GM23338 (cell line): ENCODE measurements around the gene ADSS1. TPM values are rescaled to one million over a fixed set of nuclear protein-coding genes. Genes with fewer than 3 reads are reported as not detected.

ENCODE experiments used
- ATAC-seq: fragments of 200-7000 bp; cut with Tn5 transposase; 3 replicates; pipeline ENCODE4 v1.9.1; 2020
- DNase-seq: peaks from one replicate; pipeline ENCODE4 v3.0.0-alpha.2; 2015; ENCODE audit warnings: low spot score
- H2AFZ ChIP-seq: fragments of 200-600 bp; sonication (generic); 2 replicates; pipeline ENCODE4 v1.8.0; 2016; ENCODE audit warnings: antibody characterized with exemption, mild to moderate bottlenecking, moderate library complexity
- H3F3A ChIP-seq: fragments of 200-600 bp; sonication (generic); replicated peaks from 2 replicates; pipeline ENCODE4 v1.8.0; 2017; ENCODE audit warnings: antibody characterized with exemption, mixed run types, low read depth
- H3K27ac ChIP-seq: fragments of 200-600 bp; sonication (generic); 2 replicates; pipeline ENCODE4 v1.6.1; 2016; ENCODE audit warnings: low read depth
- H3K27me3 ChIP-seq: fragments of 200-600 bp; sonication (generic); 2 replicates; pipeline ENCODE4 v1.8.0; 2016; ENCODE audit warnings: mild to moderate bottlenecking, mixed run types, moderate library complexity; ENCODE audit not compliant: insufficient read depth
- H3K36me3 ChIP-seq: fragments of 200-600 bp; sonication (generic); 2 replicates; pipeline ENCODE4 v1.8.0; 2016; ENCODE audit warnings: mild to moderate bottlenecking; ENCODE audit not compliant: insufficient read depth
- H3K4me1 ChIP-seq: fragments of 200-600 bp; sonication (generic); 2 replicates; pipeline ENCODE4 v1.8.0; 2016; ENCODE audit warnings: mild to moderate bottlenecking, moderate library complexity; ENCODE audit not compliant: insufficient read depth
- H3K4me2 ChIP-seq: fragments of 200-600 bp; sonication (generic); 2 replicates; pipeline ENCODE4 v1.7.1; 2017; ENCODE audit warnings: mixed run types
- H3K4me3 ChIP-seq: fragments of 200-600 bp; sonication (generic); 2 replicates; pipeline ENCODE4 v1.6.1; 2016; ENCODE audit warnings: mixed run types
- H3K79me2 ChIP-seq: fragments of 200-600 bp; sonication (generic); replicated peaks from 2 replicates; pipeline ENCODE4 v1.8.0; 2017; ENCODE audit warnings: mild to moderate bottlenecking; ENCODE audit not compliant: insufficient read depth
- H3K9me2 ChIP-seq: fragments of 200-600 bp; sonication (generic); 2 replicates; pipeline ENCODE4 v1.8.0; 2017; ENCODE audit not compliant: insufficient read depth
- H4K20me1 ChIP-seq: fragments of 200-600 bp; sonication (generic); replicated peaks from 2 replicates; pipeline ENCODE4 v1.8.0; 2017; ENCODE audit warnings: mild to moderate bottlenecking; ENCODE audit not compliant: insufficient read depth
- H3K27ac Mint-ChIP-seq: 2 replicates; pipeline ENCODE4 v1.8.0; 2020; ENCODE audit warnings: inconsistent platforms, mild to moderate bottlenecking, moderate library complexity, mixed read lengths
- H3K27me3 Mint-ChIP-seq: 3 replicates; pipeline ENCODE4 v1.8.0; 2022; ENCODE audit warnings: low read depth, mild to moderate bottlenecking, moderate library complexity, mixed read lengths, inconsistent platforms; ENCODE audit not compliant: insufficient read depth, poor library complexity
- H3K36me3 Mint-ChIP-seq: 3 replicates; pipeline ENCODE4 v1.8.0; 2021; ENCODE audit warnings: low read depth, mild to moderate bottlenecking, inconsistent platforms, moderate library complexity, mixed read lengths
- H3K4me1 Mint-ChIP-seq: 3 replicates; pipeline ENCODE4 v1.8.0; 2020; ENCODE audit warnings: mild to moderate bottlenecking, inconsistent platforms, mixed read lengths
- H3K4me3 Mint-ChIP-seq: 3 replicates; pipeline ENCODE4 v1.8.0; 2021; ENCODE audit warnings: moderate library complexity, mild to moderate bottlenecking, inconsistent platforms, mixed read lengths
- H3K9me3 Mint-ChIP-seq: 3 replicates; pipeline ENCODE4 v1.8.0; 2020; ENCODE audit warnings: moderate library complexity, mild to moderate bottlenecking, inconsistent platforms, mixed read lengths
- CREB1 ChIP-seq: fragments of 250-450 bp; sonication (Bioruptor Pico); IDR thresholded peaks from 2 replicates; pipeline ENCODE4 v1.5.0; 2020; ENCODE audit warnings: low read depth, mild to moderate bottlenecking, moderate library complexity
- ETS1 ChIP-seq: IDR thresholded peaks from 2 replicates; pipeline ENCODE4 v1.6.1; 2016; ENCODE audit warnings: antibody characterized with exemption
- EZH2 ChIP-seq: fragments of 200-600 bp; sonication (generic); IDR thresholded peaks from one replicate; pipeline ENCODE4 v1.8.0; 2017; ENCODE audit warnings: antibody characterized with exemption, mild to moderate bottlenecking, low read depth; ENCODE audit not compliant: unreplicated experiment
- EZH2phosphoT487 ChIP-seq: fragments of 200-600 bp; sonication (generic); IDR thresholded peaks from one replicate; pipeline ENCODE4 v1.8.1; 2018; ENCODE audit warnings: antibody characterized with exemption; ENCODE audit not compliant: unreplicated experiment
- JUNB ChIP-seq: IDR thresholded peaks from one replicate; pipeline ENCODE4 v1.6.1; 2016; ENCODE audit warnings: antibody characterized with exemption; ENCODE audit not compliant: unreplicated experiment
- NANOG ChIP-seq: IDR thresholded peaks from 2 replicates; pipeline ENCODE4 v1.6.1; 2016; ENCODE audit warnings: antibody characterized with exemption, borderline replicate concordance
- POLR2AphosphoS5 ChIP-seq: IDR thresholded peaks from 2 replicates; pipeline ENCODE4 v1.6.1; 2016; ENCODE audit warnings: antibody characterized with exemption, low read depth
- STAT1 ChIP-seq: IDR thresholded peaks from one replicate; pipeline ENCODE4 v1.6.1; 2016; ENCODE audit warnings: antibody characterized with exemption; ENCODE audit not compliant: unreplicated experiment
- ZNF114 ChIP-seq: fragments of 250-450 bp; sonication (Bioruptor Pico); IDR thresholded peaks from 2 replicates; pipeline ENCODE4 v1.5.0; 2020; ENCODE audit warnings: mild to moderate bottlenecking, moderate library complexity
- ZNF331 ChIP-seq: fragments of 250-450 bp; sonication (Bioruptor Pico); IDR thresholded peaks from 2 replicates; pipeline ENCODE4 v1.5.0; 2020; ENCODE audit warnings: low read depth, mild to moderate bottlenecking, moderate library complexity
- polyA plus RNA-seq: library from polyadenylated mRNA; unstranded; fragments of >200 nt; fragmentation: Nextera tagmentation; extraction: Ambion mirVana; gene quantifications from 2 replicates; pipeline ENCODE4 v1.2.1, GENCODE V29; 2016
- total RNA-seq: library from RNA; depleted of rRNA; stranded (reverse); fragments of >200 nt; shearing (Covaris generic); gene quantifications from 2 replicates; pipeline ENCODE4 v1.2.3, GENCODE V29; 2014
- TF ChIP-seq, protein P1 (sequence below): fragments of 250-450 bp; sonication (Bioruptor Pico); IDR thresholded peaks from 2 replicates; pipeline ENCODE4 v1.5.0; 2020; ENCODE audit warnings: mild to moderate bottlenecking, moderate library complexity
- TF ChIP-seq, protein P2 (sequence below): IDR thresholded peaks from one replicate; pipeline ENCODE4 v1.6.1; 2018; ENCODE audit warnings: antibody characterized with exemption; ENCODE audit not compliant: unreplicated experiment
- TF ChIP-seq, protein P3 (sequence below), 2 experiments: fragments of 200-600 bp in 1 of 2; sonication (generic) in 1 of 2; conservative IDR thresholded peaks; 2 replicates each; pipeline versions ENCODE4 v1.5.1 to v1.6.1; 2016 to 2017; ENCODE audit warnings: antibody characterized with exemption in 2 of 2, low read depth in 2 of 2, mild to moderate bottlenecking in 2 of 2, moderate library complexity in 1 of 2

ADSS1 gene
- total and polyA plus RNA-seq, 2 experiments from 2014 or later: 9.5 to 11.6 TPM

GRCh38 chr14:104678901-104679705, 44.9 kb upstream of the ADSS1 start:
- Histone ChIP-seq H4K20me1 (no peaks in the 10 kb centered on the region), H3F3A (peaks cover 27% of the 10 kb centered on the region), H3K4me3 (no peak overlapping the region), H3K79me2 (no peaks in the 10 kb centered on the region), H2AFZ (no peak overlapping the region), H3K4me2 (peak overlapping the region; percentile 93), H3K27ac (peak overlapping the region; percentile 97; the same call in 1 of the 2 replicates), H3K4me1 (peaks cover 61% of the 10 kb centered on the region), H3K36me3 (no peaks in the 10 kb centered on the region), H3K9me2 (peaks cover 6% of the 10 kb centered on the region; the same call in 1 of the 2 replicates), H3K27me3 (no peaks in the 10 kb centered on the region)
- Mint-ChIP-seq H3K27me3 (peaks cover 23% of the 10 kb centered on the region), H3K4me3 (no peak overlapping the region), H3K27ac (peak overlapping the region; percentile 98; the same call in 1 of the 2 replicates), H3K36me3 (no peaks in the 10 kb centered on the region), H3K9me3 (no peaks in the 10 kb centered on the region), H3K4me1 (peaks cover 57% of the 10 kb centered on the region)
- DNase-seq: no peak
- TF ChIP-seq EZH2phosphoT487: no peak
- TF ChIP-seq, protein P1, sequence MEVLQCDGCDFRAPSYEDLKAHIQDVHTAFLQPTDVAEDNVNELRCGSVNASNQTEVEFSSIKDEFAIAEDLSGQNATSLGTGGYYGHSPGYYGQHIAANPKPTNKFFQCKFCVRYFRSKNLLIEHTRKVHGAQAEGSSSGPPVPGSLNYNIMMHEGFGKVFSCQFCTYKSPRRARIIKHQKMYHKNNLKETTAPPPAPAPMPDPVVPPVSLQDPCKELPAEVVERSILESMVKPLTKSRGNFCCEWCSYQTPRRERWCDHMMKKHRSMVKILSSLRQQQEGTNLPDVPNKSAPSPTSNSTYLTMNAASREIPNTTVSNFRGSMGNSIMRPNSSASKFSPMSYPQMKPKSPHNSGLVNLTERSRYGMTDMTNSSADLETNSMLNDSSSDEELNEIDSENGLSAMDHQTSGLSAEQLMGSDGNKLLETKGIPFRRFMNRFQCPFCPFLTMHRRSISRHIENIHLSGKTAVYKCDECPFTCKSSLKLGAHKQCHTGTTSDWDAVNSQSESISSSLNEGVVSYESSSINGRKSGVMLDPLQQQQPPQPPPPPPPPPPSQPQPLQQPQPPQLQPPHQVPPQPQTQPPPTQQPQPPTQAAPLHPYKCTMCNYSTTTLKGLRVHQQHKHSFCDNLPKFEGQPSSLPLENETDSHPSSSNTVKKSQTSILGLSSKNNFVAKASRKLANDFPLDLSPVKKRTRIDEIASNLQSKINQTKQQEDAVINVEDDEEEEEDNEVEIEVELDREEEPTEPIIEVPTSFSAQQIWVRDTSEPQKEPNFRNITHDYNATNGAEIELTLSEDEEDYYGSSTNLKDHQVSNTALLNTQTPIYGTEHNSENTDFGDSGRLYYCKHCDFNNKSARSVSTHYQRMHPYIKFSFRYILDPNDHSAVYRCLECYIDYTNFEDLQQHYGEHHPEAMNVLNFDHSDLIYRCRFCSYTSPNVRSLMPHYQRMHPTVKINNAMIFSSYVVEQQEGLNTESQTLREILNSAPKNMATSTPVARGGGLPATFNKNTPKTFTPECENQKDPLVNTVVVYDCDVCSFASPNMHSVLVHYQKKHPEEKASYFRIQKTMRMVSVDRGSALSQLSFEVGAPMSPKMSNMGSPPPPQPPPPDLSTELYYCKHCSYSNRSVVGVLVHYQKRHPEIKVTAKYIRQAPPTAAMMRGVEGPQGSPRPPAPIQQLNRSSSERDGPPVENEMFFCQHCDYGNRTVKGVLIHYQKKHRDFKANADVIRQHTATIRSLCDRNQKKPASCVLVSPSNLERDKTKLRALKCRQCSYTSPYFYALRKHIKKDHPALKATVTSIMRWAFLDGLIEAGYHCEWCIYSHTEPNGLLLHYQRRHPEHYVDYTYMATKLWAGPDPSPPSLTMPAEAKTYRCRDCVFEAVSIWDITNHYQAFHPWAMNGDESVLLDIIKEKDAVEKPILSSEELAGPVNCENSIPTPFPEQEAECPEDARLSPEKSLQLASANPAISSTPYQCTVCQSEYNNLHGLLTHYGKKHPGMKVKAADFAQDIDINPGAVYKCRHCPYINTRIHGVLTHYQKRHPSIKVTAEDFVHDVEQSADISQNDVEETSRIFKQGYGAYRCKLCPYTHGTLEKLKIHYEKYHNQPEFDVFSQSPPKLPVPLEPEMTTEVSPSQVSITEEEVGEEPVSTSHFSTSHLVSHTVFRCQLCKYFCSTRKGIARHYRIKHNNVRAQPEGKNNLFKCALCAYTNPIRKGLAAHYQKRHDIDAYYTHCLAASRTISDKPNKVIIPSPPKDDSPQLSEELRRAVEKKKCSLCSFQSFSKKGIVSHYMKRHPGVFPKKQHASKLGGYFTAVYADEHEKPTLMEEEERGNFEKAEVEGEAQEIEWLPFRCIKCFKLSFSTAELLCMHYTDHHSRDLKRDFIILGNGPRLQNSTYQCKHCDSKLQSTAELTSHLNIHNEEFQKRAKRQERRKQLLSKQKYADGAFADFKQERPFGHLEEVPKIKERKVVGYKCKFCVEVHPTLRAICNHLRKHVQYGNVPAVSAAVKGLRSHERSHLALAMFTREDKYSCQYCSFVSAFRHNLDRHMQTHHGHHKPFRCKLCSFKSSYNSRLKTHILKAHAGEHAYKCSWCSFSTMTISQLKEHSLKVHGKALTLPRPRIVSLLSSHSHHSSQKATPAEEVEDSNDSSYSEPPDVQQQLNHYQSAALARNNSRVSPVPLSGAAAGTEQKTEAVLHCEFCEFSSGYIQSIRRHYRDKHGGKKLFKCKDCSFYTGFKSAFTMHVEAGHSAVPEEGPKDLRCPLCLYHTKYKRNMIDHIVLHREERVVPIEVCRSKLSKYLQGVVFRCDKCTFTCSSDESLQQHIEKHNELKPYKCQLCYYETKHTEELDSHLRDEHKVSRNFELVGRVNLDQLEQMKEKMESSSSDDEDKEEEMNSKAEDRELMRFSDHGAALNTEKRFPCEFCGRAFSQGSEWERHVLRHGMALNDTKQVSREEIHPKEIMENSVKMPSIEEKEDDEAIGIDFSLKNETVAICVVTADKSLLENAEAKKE (CRISPR knock-in tag): no peak
- TF ChIP-seq CREB1 (CRISPR knock-in tag): no peak
- TF ChIP-seq, protein P2, sequence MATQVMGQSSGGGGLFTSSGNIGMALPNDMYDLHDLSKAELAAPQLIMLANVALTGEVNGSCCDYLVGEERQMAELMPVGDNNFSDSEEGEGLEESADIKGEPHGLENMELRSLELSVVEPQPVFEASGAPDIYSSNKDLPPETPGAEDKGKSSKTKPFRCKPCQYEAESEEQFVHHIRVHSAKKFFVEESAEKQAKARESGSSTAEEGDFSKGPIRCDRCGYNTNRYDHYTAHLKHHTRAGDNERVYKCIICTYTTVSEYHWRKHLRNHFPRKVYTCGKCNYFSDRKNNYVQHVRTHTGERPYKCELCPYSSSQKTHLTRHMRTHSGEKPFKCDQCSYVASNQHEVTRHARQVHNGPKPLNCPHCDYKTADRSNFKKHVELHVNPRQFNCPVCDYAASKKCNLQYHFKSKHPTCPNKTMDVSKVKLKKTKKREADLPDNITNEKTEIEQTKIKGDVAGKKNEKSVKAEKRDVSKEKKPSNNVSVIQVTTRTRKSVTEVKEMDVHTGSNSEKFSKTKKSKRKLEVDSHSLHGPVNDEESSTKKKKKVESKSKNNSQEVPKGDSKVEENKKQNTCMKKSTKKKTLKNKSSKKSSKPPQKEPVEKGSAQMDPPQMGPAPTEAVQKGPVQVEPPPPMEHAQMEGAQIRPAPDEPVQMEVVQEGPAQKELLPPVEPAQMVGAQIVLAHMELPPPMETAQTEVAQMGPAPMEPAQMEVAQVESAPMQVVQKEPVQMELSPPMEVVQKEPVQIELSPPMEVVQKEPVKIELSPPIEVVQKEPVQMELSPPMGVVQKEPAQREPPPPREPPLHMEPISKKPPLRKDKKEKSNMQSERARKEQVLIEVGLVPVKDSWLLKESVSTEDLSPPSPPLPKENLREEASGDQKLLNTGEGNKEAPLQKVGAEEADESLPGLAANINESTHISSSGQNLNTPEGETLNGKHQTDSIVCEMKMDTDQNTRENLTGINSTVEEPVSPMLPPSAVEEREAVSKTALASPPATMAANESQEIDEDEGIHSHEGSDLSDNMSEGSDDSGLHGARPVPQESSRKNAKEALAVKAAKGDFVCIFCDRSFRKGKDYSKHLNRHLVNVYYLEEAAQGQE: no peak
- no peak for TF ChIP-seq ZNF331 (CRISPR knock-in tag)
- no peak for TF ChIP-seq JUNB
- TF ChIP-seq POLR2AphosphoS5: no peak
- TF ChIP-seq ZNF114: no peak
- TF ChIP-seq, protein P3, sequence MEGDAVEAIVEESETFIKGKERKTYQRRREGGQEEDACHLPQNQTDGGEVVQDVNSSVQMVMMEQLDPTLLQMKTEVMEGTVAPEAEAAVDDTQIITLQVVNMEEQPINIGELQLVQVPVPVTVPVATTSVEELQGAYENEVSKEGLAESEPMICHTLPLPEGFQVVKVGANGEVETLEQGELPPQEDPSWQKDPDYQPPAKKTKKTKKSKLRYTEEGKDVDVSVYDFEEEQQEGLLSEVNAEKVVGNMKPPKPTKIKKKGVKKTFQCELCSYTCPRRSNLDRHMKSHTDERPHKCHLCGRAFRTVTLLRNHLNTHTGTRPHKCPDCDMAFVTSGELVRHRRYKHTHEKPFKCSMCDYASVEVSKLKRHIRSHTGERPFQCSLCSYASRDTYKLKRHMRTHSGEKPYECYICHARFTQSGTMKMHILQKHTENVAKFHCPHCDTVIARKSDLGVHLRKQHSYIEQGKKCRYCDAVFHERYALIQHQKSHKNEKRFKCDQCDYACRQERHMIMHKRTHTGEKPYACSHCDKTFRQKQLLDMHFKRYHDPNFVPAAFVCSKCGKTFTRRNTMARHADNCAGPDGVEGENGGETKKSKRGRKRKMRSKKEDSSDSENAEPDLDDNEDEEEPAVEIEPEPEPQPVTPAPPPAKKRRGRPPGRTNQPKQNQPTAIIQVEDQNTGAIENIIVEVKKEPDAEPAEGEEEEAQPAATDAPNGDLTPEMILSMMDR (conservative IDR thresholded peaks at IDR 0.05; ENCODE audit: low read depth in 2 of 2): no peak
- no peak for TF ChIP-seq ETS1
- TF ChIP-seq NANOG: no peak
- TF ChIP-seq STAT1: no peak
- no peak for TF ChIP-seq EZH2
- ATAC-seq: no peak
